Posterior vena cava (tissue), 2 donors: Measurements from ENCODE around the gene SLCO4C1. TPM values are rescaled to one million over a fixed set of nuclear protein-coding genes. Genes with fewer than 3 reads are reported as not detected.

Source experiments
- DNase-seq: peaks from one replicate; pipeline ENCODE4 v3.0.0-alpha.2; 2020; ENCODE audit warnings: low spot score
- intact Hi-C, 2 donors: fragments of 100-400 bp; cut with DNase I; formaldehyde crosslinking; loops; one replicate each; pipeline versions ENCODE4 v1.14.1 to v1.14.2; 2022 to 2023
- total RNA-seq, 2 donors: library from RNA; stranded (reverse); fragmentation: NEBNext Ultra II Directional; extraction: Animal tissue kit (Norgen Biotek cat#: 25700); gene quantifications; one replicate each; pipeline ENCODE4 v1.2.1, GENCODE V29; 2021
- donor health status: DM: yes; HTN: yes; CAD: no.
- donor health status: DM: yes; HTN: yes; CAD: no.

Gene SLCO4C1
- total RNA-seq, 2 donors from 2014 or later, result 0.19 to 0.37 TPM

- DNase-seq, result no peak
- intact Hi-C loops, result no loop called here
These were observed 18.9 kb downstream of the SLCO4C1 start for GRCh38 chr5:102277144-102277543.

- intact Hi-C loops, result no loop called here
- DNase-seq, result no peak
These were observed 24.3 kb downstream of the SLCO4C1 start for GRCh38 chr5:102271759-102272158.

GRCh38 chr5:102270036-102270435, 26.0 kb downstream of the SLCO4C1 start:
- DNase-seq, result no peak
- intact Hi-C loops, result no loop called here

- intact Hi-C loops, result no loop called here
- no peak for DNase-seq
These were observed 33.4 kb downstream of the SLCO4C1 start for GRCh38 chr5:102262688-102263087.

GRCh38 chr5:102249381-102249780, 46.7 kb downstream of the SLCO4C1 start:
- intact Hi-C loops, result no loop called here
- DNase-seq, result no peak

- no peak for DNase-seq
- intact Hi-C loops, result no loop called here
These were observed 52.9 kb downstream of the SLCO4C1 start for GRCh38 chr5:102243213-102243612.

- intact Hi-C loops, result no loop called here
- no peak for DNase-seq
These were observed 54.2 kb downstream of the SLCO4C1 start for GRCh38 chr5:102241809-102242421.

- intact Hi-C loops, result no loop called here
- no peak for DNase-seq
These were observed 64.1 kb downstream of the SLCO4C1 start for GRCh38 chr5:102231693-102232619.

GRCh38 chr5:102229685-102230084, 66.4 kb downstream of the SLCO4C1 start:
- DNase-seq, result no peak
- intact Hi-C loops, result no loop called here

GRCh38 chr5:102226321-102226720, 69.8 kb downstream of the SLCO4C1 start:
- DNase-seq, result no peak
- intact Hi-C loops, result no loop called here

- DNase-seq, result no peak
- intact Hi-C loops, result no loop called here
These were observed 72.3 kb downstream of the SLCO4C1 start for GRCh38 chr5:102223542-102224477.

- DNase-seq, result no peak
- intact Hi-C loops, result no loop called here
These were observed 73.3 kb downstream of the SLCO4C1 start for GRCh38 chr5:102222772-102223171.

GRCh38 chr5:102221949-102222348, 74.1 kb downstream of the SLCO4C1 start:
- intact Hi-C loops, result no loop called here
- no peak for DNase-seq

- no peak for DNase-seq
- intact Hi-C loops, result no loop called here
These were observed 77.9 kb downstream of the SLCO4C1 start for GRCh38 chr5:102218159-102218558.

- intact Hi-C loops, result no loop called here
- DNase-seq, result no peak
These were observed 79.4 kb downstream of the SLCO4C1 start for GRCh38 chr5:102216678-102217077.

GRCh38 chr5:102211165-102211564, 84.9 kb downstream of the SLCO4C1 start:
- DNase-seq, result no peak
- intact Hi-C loops, result no loop called here

GRCh38 chr5:102200861-102201260, 95.2 kb downstream of the SLCO4C1 start:
- intact Hi-C loops, result loop anchor here in 1 of 2 donors (5.0 kb wide), 1 partner anchor 1201 kb away; no protein-coding TSS in a partner anchor
- DNase-seq, result no peak

- intact Hi-C loops, result no loop called here
- no peak for DNase-seq
These were observed 99.6 kb downstream of the SLCO4C1 start for GRCh38 chr5:102196481-102196880.
